GM18508 (cell line): ENCODE results near the gene OR2W1.

ENCODE experiments used
- ATAC-seq: cut with Tn5 transposase; IDR thresholded peaks from one replicate; pipeline ENCODE4 v1.9.1; 2021; ENCODE audit warnings: moderate number of reproducible peaks; ENCODE audit not compliant: insufficient read depth, unreplicated experiment

OR2W1 gene

GRCh38 chr6:29005183-29005885, 39.6 kb downstream of the OR2W1 start, which contains the start of gene ZNF311:
ZNF311 (minus strand) TSS chr6:29005315; CDS start chr6:29003954, 1,361 bp downstream.
- no peak for ATAC-seq

- ATAC-seq = no peak
Observed at GRCh38 chr6:28996844-28997510, 48.0 kb downstream of the OR2W1 start.

- no peak for ATAC-seq
Observed at GRCh38 chr6:28995093-28995650, 49.8 kb downstream of the OR2W1 start.
